GM12872 (cell line): ENCODE measurements around the gene HIP1.

ENCODE experiments used
- TF ChIP-seq, protein P1 (sequence below): IDR thresholded peaks from 3 replicates; pipeline ENCODE4 v1.5.1; 2011; ENCODE audit warnings: low read depth, mild to moderate bottlenecking, low read length, moderate library complexity; ENCODE audit not compliant: insufficient read depth

HIP1 gene

GRCh38 chr7:75756991-75757676, 18.4 kb upstream of the HIP1 start:
- TF ChIP-seq, protein P1, sequence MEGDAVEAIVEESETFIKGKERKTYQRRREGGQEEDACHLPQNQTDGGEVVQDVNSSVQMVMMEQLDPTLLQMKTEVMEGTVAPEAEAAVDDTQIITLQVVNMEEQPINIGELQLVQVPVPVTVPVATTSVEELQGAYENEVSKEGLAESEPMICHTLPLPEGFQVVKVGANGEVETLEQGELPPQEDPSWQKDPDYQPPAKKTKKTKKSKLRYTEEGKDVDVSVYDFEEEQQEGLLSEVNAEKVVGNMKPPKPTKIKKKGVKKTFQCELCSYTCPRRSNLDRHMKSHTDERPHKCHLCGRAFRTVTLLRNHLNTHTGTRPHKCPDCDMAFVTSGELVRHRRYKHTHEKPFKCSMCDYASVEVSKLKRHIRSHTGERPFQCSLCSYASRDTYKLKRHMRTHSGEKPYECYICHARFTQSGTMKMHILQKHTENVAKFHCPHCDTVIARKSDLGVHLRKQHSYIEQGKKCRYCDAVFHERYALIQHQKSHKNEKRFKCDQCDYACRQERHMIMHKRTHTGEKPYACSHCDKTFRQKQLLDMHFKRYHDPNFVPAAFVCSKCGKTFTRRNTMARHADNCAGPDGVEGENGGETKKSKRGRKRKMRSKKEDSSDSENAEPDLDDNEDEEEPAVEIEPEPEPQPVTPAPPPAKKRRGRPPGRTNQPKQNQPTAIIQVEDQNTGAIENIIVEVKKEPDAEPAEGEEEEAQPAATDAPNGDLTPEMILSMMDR, result peak; percentile 58

- TF ChIP-seq, protein P1, result no peak
These were observed 17.7 kb upstream of the HIP1 start for GRCh38 chr7:75756206-75756990.

- TF ChIP-seq, protein P1, result no peak
These were observed 4.7 kb upstream of the HIP1 start for GRCh38 chr7:75743455-75743859.

DNA sequence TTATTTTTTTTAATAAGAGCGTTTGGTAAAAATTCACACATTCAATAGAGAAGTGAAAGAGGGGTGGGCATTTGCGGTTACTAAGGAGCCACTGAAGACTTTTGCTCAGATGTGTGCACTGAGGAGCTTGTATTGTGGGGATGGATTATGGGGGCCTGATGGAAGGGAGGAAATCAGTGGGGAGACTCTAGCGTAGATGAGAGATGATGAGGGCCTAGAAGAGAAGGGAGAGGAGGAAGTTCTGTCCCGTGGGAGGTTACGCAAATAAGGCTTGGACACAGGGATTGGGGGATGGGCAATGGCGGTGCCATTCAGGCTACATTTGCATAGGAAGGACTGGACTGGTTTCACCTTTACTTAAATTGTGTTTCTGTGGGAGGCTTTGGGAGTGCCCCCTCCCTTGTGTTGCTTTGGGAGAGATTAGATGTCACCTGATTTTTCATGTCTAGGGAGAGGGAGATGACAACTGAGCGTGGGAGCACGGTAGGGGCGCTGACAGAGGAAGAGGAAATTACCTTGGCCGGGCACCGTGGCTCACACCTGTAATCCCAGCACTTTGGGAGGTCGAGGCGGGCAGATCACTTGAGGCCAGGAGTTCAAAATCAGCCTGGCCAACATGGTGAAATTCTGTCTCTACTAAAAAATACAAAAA, 2.2 kb upstream of the HIP1 start:
- TF ChIP-seq, protein P1, result no peak

GRCh38 chr7:75739796-75740672, 1.3 kb upstream of the HIP1 start:
- TF ChIP-seq, protein P1, result no peak

DNA sequence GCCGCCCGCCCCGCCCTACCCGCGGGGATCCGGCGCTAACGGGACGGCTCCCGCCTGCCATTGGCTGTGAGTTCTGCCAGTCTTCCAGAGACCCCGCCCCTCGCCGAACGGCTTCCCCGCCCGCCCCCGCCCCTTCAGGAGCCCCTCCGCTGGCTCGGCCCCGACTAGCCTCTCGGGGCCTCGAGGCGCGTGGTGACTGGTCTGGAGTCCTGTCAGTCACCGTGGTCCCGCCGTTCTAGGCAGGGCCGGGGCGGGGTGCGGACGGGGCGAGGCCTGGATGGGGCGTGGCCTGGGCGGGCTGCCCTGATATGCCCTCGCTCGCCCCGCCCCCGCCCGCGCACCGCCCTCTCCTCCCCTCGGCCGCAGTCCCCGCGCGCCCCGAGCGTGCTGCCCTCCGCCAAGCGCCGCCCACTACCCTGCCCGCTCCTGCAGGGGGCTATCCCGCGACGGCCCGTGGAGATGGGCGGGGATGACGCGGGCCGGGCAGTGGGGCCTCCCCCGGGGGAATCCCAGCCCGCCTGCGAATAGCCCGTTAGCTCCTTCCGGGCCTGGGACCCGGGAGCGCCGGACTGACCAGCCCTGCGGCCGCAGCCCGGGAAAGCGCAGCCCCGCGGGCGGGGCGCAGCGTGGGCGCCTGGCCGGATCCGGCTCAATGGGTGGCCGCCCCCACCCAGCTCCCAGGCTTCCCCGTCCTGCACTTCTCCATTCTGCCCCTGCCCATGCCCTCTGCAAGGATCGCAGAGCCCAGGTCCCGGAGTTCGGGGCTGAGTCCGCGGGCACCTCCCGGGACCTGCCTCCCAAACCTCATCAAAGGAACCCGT, 444 bp upstream of the HIP1 start:
- TF ChIP-seq, protein P1, result no peak
